GM23248 (cell line): Measurements from ENCODE around the gene SPDEF.

Source experiments
- EZH2 ChIP-seq: fragments of 200-600 bp; sonication (generic); IDR thresholded peaks from 2 replicates; pipeline ENCODE4 v1.6.1; 2018; ENCODE audit warnings: antibody characterized with exemption, mild to moderate bottlenecking; ENCODE audit not compliant: insufficient read depth, poor library complexity, severe bottlenecking
- EZH2phosphoT487 ChIP-seq: fragments of 200-600 bp; sonication (generic); IDR thresholded peaks from 2 replicates; pipeline ENCODE4 v1.6.1; 2018; ENCODE audit warnings: antibody characterized with exemption, moderate library complexity, mild to moderate bottlenecking, low read depth; ENCODE audit not compliant: insufficient read depth

DNA sequence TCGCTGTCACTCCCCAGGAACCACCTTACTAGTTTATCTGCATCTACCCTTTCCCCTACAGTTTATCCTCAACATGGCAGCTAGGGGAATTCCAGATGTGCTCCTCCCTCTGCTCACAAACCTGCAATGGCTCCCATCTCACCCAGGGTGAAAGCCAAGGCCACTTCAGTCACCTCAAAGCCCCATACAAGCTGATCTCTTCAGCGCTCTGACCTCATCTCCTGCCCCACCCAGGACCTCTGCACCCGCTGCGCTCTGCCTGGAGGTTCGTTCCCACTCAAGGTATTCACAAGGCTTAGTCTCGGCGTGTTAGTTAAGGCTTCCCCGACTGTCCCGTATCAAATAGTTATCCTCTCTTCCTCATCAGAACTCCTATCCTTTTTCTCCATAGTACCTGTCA, 28.6 kb upstream of the SPDEF start:
- no peak for TF ChIP-seq EZH2phosphoT487
- TF ChIP-seq EZH2, result no peak
